Glutamatergic neuron (in vitro differentiated cells): ENCODE results near the gene TBC1D5. TPM values are rescaled to one million over a fixed set of nuclear protein-coding genes. Genes with fewer than 3 reads are reported as not detected.
"Not testable (repeated sequence)": the region's sequence is repeated elsewhere in the genome, so short reads cannot be mapped to it uniquely, and the experiment has no call there.

Experiments
- DNase-seq: peaks from one replicate; pipeline ENCODE4 v3.0.0; 2022
- H3K27ac Mint-ChIP-seq: one replicate; pipeline ENCODE4 v1.8.0; 2020; ENCODE audit warnings: mild to moderate bottlenecking, mixed read lengths, inconsistent platforms; ENCODE audit not compliant: unreplicated experiment
- H3K27me3 Mint-ChIP-seq: one replicate; pipeline ENCODE4 v1.8.0; 2020; ENCODE audit warnings: mild to moderate bottlenecking, moderate library complexity, mixed read lengths, inconsistent platforms; ENCODE audit not compliant: unreplicated experiment
- H3K36me3 Mint-ChIP-seq: one replicate; pipeline ENCODE4 v1.8.0; 2020; ENCODE audit warnings: mild to moderate bottlenecking, mixed read lengths, inconsistent platforms; ENCODE audit not compliant: unreplicated experiment
- H3K4me1 Mint-ChIP-seq: one replicate; pipeline ENCODE4 v1.8.0; 2020; ENCODE audit warnings: mild to moderate bottlenecking, low read depth, mixed read lengths, inconsistent platforms; ENCODE audit not compliant: unreplicated experiment
- H3K4me3 Mint-ChIP-seq: one replicate; pipeline ENCODE4 v1.8.0; 2020; ENCODE audit warnings: mild to moderate bottlenecking, mixed read lengths, inconsistent platforms; ENCODE audit not compliant: unreplicated experiment
- H3K9me3 Mint-ChIP-seq: one replicate; pipeline ENCODE4 v1.8.0; 2020; ENCODE audit warnings: mild to moderate bottlenecking, moderate library complexity, mixed read lengths, inconsistent platforms; ENCODE audit not compliant: unreplicated experiment
- CTCF ChIP-seq: fragments of 200-600 bp; sonication (generic); IDR thresholded peaks from one replicate; pipeline ENCODE4 v1.5.0; 2021; ENCODE audit not compliant: partially characterized antibody, unreplicated experiment
- total RNA-seq: library from RNA; stranded (reverse); fragmentation: NEBNext Ultra II Directional; extraction: Animal tissue kit (Norgen Biotek cat#: 25700); gene quantifications from one replicate; pipeline ENCODE4 v1.2.1, GENCODE V29; 2021; ENCODE audit not compliant: unreplicated experiment

TBC1D5 gene
- total RNA-seq, 1 donor from 2014 or later = 40.2 TPM

GRCh38 chr3:17129556-17129955, 612.9 kb downstream of the TBC1D5 start:
- Mint-ChIP-seq H3K27me3 (peaks cover 3% of the 10 kb centered on the region), H3K9me3 (peaks cover 2% of the 10 kb centered on the region), H3K36me3 (peaks cover 7% of the 10 kb centered on the region), H3K4me1 (no peaks in the 10 kb centered on the region), H3K4me3 (no peak overlapping the region), H3K27ac (no peak overlapping the region)
- DNase-seq = no peak
- no peak for TF ChIP-seq CTCF

- not testable (repeated sequence) for H3K36me3 Mint-ChIP-seq, H3K4me1 Mint-ChIP-seq, H3K4me3 Mint-ChIP-seq, DNase-seq, H3K9me3 Mint-ChIP-seq, H3K27me3 Mint-ChIP-seq, H3K27ac Mint-ChIP-seq
Measured at GRCh38 chr3:17128671-17129070, 613.8 kb downstream of the TBC1D5 start.

GRCh38 chr3:17125738-17126442, 616.5 kb downstream of the TBC1D5 start:
- DNase-seq = no peak
- Mint-ChIP-seq H3K9me3 (peaks cover 2% of the 10 kb centered on the region), H3K27me3 (no peaks in the 10 kb centered on the region), H3K36me3 (peaks cover 14% of the 10 kb centered on the region), H3K4me1 (no peaks in the 10 kb centered on the region), H3K4me3 (no peak overlapping the region), H3K27ac (no peak overlapping the region)
- no peak for TF ChIP-seq CTCF

- TF ChIP-seq CTCF = no peak
- peaks cover 2% of the 10 kb centered on the region for H3K9me3 Mint-ChIP-seq
- no peak for DNase-seq
- H3K36me3 Mint-ChIP-seq = peaks cover 12% of the 10 kb centered on the region
- H3K4me1 Mint-ChIP-seq = no peaks in the 10 kb centered on the region
- no peak overlapping the region for H3K27ac Mint-ChIP-seq
- no peak overlapping the region for H3K4me3 Mint-ChIP-seq
- no peaks in the 10 kb centered on the region for H3K27me3 Mint-ChIP-seq
Measured at GRCh38 chr3:17122758-17123157, 619.7 kb downstream of the TBC1D5 start.

- Mint-ChIP-seq H3K36me3 (peaks cover 16% of the 10 kb centered on the region), H3K27ac (no peak overlapping the region), H3K4me3 (no peak overlapping the region), H3K27me3 (peaks cover 1% of the 10 kb centered on the region), H3K9me3 (peaks cover 6% of the 10 kb centered on the region), H3K4me1 (no peaks in the 10 kb centered on the region)
- no peak for DNase-seq
- TF ChIP-seq CTCF = no peak
Measured at GRCh38 chr3:17121336-17121735, 621.1 kb downstream of the TBC1D5 start.
